HEK293T (cell line): ENCODE measurements around the gene IGF1R.

Source experiments
- ARNT ChIP-seq: fragments of 450-650 bp; IDR thresholded peaks from 2 replicates; pipeline ENCODE4 v1.6.1; 2017; ENCODE audit warnings: mild to moderate bottlenecking
- BHLHE40 ChIP-seq: fragments of 450-650 bp; IDR thresholded peaks from 2 replicates; pipeline ENCODE4 v1.6.1; 2016; ENCODE audit warnings: mild to moderate bottlenecking, moderate library complexity, borderline replicate concordance
- ELF4 ChIP-seq: fragments of 450-650 bp; IDR thresholded peaks from 2 replicates; pipeline ENCODE4 v1.6.1; 2017; ENCODE audit warnings: antibody characterized with exemption
- FOXA1 ChIP-seq: fragments of 450-650 bp; IDR thresholded peaks from 2 replicates; pipeline ENCODE4 v1.6.1; 2016; ENCODE audit warnings: mild to moderate bottlenecking
- FOXK2 ChIP-seq: fragments of 450-650 bp; IDR thresholded peaks from 2 replicates; pipeline ENCODE4 v1.6.1; 2016; ENCODE audit warnings: mild to moderate bottlenecking
- FOXM1 ChIP-seq: fragments of 450-650 bp; IDR thresholded peaks from 2 replicates; pipeline ENCODE4 v1.6.1; 2017; ENCODE audit warnings: mild to moderate bottlenecking, borderline replicate concordance
- HDGF ChIP-seq: fragments of 450-650 bp; IDR thresholded peaks from 2 replicates; pipeline ENCODE4 v1.6.1; 2017; ENCODE audit warnings: antibody characterized with exemption, borderline replicate concordance
- L3MBTL2 ChIP-seq: fragments of 450-650 bp; conservative IDR thresholded peaks from 2 replicates; pipeline ENCODE4 v1.6.1; 2016; ENCODE audit warnings: mild to moderate bottlenecking
- LEF1 ChIP-seq: fragments of 450-650 bp; IDR thresholded peaks from 2 replicates; pipeline ENCODE4 v1.6.1; 2017; ENCODE audit warnings: mild to moderate bottlenecking, borderline replicate concordance
- NFRKB ChIP-seq: fragments of 450-650 bp; IDR thresholded peaks from 2 replicates; pipeline ENCODE4 v1.6.1; 2016; ENCODE audit warnings: mild to moderate bottlenecking, moderate library complexity
- PKNOX1 ChIP-seq: fragments of 450-650 bp; IDR thresholded peaks from 2 replicates; pipeline ENCODE4 v1.6.1; 2016
- SP1 ChIP-seq: fragments of 450-650 bp; IDR thresholded peaks from 2 replicates; pipeline ENCODE4 v1.6.1; 2017
- SUZ12 ChIP-seq: fragments of 450-650 bp; IDR thresholded peaks from 2 replicates; pipeline ENCODE4 v1.6.1; 2016; ENCODE audit warnings: mild to moderate bottlenecking
- TARDBP ChIP-seq: fragments of 450-650 bp; IDR thresholded peaks from 2 replicates; pipeline ENCODE4 v1.6.1; 2016

DNA sequence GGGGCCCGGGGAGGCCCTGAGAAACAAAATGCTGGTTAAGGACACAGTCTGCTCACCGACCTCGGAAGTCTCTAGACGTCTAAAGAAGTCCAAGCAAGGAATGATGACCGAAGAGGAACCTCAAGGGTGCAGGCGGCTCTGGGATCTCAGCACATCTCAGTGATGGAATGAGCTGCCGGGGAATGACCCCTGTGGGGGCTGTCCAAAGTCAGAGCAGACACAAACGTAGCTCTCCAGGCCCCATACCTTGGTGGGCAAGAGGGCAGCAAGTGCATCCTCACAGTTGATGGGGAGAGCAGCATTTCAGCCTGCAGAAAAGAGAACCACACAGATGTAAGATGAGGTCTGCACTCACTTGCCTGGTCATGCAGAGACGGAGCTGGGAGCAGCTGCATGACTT lies 129.1 kb downstream of the IGF1R start:
- TF ChIP-seq PKNOX1 (no peak), SUZ12 (no peak), FOXA1 (no peak), LEF1 (no peak), SP1 (no peak), TARDBP (no peak), HDGF (no peak), FOXM1 (no peak), ARNT (no peak), FOXK2 (no peak), BHLHE40 (no peak), ELF4 (no peak), L3MBTL2 (no peak), NFRKB (no peak)
